ENCODE data around the gene ALDH9A1.
"Not testable (repeated sequence)": the region's sequence is repeated elsewhere in the genome, so short reads cannot be mapped to it uniquely, and the experiment has no call there.

ALDH9A1 gene

GRCh38 chr1:165666152-165666825, 32.1 kb downstream of the ALDH9A1 start:
- TF ChIP-seq, protein P1, sequence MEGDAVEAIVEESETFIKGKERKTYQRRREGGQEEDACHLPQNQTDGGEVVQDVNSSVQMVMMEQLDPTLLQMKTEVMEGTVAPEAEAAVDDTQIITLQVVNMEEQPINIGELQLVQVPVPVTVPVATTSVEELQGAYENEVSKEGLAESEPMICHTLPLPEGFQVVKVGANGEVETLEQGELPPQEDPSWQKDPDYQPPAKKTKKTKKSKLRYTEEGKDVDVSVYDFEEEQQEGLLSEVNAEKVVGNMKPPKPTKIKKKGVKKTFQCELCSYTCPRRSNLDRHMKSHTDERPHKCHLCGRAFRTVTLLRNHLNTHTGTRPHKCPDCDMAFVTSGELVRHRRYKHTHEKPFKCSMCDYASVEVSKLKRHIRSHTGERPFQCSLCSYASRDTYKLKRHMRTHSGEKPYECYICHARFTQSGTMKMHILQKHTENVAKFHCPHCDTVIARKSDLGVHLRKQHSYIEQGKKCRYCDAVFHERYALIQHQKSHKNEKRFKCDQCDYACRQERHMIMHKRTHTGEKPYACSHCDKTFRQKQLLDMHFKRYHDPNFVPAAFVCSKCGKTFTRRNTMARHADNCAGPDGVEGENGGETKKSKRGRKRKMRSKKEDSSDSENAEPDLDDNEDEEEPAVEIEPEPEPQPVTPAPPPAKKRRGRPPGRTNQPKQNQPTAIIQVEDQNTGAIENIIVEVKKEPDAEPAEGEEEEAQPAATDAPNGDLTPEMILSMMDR (IDR thresholded peaks at IDR 0.05; ENCODE audit: borderline replicate concordance, control extremely low read depth, extremely low read depth, insufficient read depth, missing control alignments), result no peak
- in situ Hi-C loops (cut with MboI; ENCODE audit: low sequenced_read_pairs, unreplicated experiment), result no loop called here

DNA sequence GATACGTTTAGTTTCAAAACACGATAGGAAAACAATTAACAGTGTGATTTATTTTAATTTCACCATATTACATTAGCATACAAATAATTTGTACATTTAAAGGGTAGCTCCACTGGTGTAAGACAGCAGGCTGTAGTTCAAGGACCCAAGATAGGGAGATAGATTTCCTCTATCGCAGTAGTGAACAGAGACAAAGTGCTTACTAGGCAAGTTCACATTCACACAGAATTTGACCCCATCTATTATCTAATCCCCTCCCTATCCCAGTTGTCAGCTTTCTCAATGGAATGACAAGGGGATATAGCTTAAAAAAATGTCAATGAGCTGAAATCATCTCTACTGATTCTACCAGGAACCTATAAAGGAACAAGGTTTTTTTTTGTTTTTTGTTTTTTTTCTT, 36.2 kb downstream of the ALDH9A1 start:
- TF ChIP-seq, protein P1 (IDR thresholded peaks at IDR 0.05; ENCODE audit: borderline replicate concordance, control extremely low read depth, extremely low read depth, insufficient read depth, missing control alignments), result no peak
- in situ Hi-C loops (cut with MboI; ENCODE audit: low sequenced_read_pairs, unreplicated experiment), result no loop called here

More at GRCh38 chr1:165666152-165666825, 32.1 kb downstream of the ALDH9A1 start:
- DNase-seq (ENCODE audit: low spot score), result no peak

GRCh38 chr1:165661703-165662102, 36.7 kb downstream of the ALDH9A1 start:
- in situ Hi-C loops (cut with MboI; ENCODE audit: low sequenced_read_pairs, unreplicated experiment), result no loop called here
- no peak for DNase-seq (ENCODE audit: low spot score)
- TF ChIP-seq, protein P1 (IDR thresholded peaks at IDR 0.05; ENCODE audit: borderline replicate concordance, control extremely low read depth, extremely low read depth, insufficient read depth, missing control alignments), result no peak

More for the DNA sequence above, 36.2 kb downstream of the ALDH9A1 start:
- no peak for DNase-seq (ENCODE audit: low spot score)

DNA sequence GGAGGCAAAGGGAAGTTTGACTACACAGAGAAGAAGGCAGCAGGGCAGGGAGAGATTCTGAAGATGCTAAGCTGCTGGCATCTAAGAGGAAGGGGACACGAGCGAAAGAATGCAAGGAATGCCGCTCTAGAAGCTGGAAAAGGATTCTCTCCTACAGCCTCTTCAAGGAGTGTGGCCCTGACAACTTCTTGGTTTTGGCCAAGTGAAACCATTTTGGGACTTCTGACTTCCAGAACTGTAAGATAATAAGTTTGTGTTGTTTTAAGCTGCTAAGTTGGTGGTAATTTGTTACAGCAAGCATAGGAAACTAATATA, 38.8 kb downstream of the ALDH9A1 start:
- in situ Hi-C loops (cut with MboI; ENCODE audit: low sequenced_read_pairs, unreplicated experiment), result no loop called here
- TF ChIP-seq, protein P1 (IDR thresholded peaks at IDR 0.05; ENCODE audit: borderline replicate concordance, control extremely low read depth, extremely low read depth, insufficient read depth, missing control alignments), result no peak
- DNase-seq (ENCODE audit: low spot score), result no peak

DNA sequence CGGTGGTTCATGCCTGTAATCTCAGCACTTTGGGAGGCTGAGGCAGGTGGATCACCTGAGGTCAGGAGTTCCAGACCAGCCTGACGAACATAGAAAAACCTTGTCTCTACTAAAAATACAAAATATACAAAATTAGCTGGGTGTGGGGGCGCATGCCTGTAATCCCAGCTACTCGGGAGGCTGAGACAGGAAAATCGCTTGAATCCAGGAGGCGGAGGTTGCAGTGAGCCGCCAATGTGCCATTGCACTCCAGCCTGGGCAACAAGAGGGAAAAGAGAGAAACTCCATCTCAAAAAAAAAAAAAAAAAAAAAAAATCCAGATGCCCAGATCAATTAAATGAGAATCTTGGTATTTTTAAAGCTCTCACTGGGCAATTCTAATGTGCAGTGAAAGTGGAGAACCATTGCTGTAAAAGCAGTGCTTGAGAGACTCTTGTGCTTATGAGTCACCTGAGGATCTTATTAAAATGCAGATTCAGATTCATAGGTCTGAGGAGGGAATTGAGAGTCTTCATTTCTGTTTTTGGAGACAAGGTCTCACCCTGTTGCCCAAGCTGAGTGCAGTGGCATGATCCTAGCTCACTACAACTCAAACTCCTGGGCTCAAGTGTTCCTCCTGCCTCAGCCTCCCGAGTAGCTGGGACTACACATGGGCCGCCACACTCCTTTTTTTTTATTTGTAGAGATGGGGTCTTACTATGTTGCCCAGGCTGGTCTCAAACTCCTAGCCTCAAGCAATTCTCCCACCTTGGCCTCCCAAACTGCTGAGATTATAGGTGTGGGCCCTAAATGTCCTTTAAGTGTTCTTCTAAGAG, 39.4 kb downstream of the ALDH9A1 start:
- DNase-seq (ENCODE audit: low spot score); in situ Hi-C loops (cut with MboI; ENCODE audit: low sequenced_read_pairs, unreplicated experiment): not testable (repeated sequence)

- DNase-seq (ENCODE audit: low spot score), result no peak
- in situ Hi-C loops (cut with MboI; ENCODE audit: low sequenced_read_pairs, unreplicated experiment), result no loop called here
- TF ChIP-seq, protein P1 (IDR thresholded peaks at IDR 0.05; ENCODE audit: borderline replicate concordance, control extremely low read depth, extremely low read depth, insufficient read depth, missing control alignments), result no peak
Observed at GRCh38 chr1:165650981-165651625, 47.3 kb downstream of the ALDH9A1 start.
